H1 (cell line): ENCODE data around the gene MYO7B. TPM values are rescaled to one million over a fixed set of nuclear protein-coding genes. Genes with fewer than 3 reads are reported as not detected.

ENCODE experiments used
- CTCF ChIA-PET: fragments of 300-600 bp; sonication (Branson Sonifier 250); formaldehyde crosslinking; loops from one replicate; lab custom pipeline; 2021; ENCODE audit not compliant: partially characterized antibody; lab: Charles Lee
- POLR2A ChIA-PET: fragments of 300-600 bp; sonication (Branson Sonifier 250); formaldehyde crosslinking; loops from one replicate; lab custom pipeline; 2021; ENCODE audit warnings: inconsistent platforms; ENCODE audit not compliant: partially characterized antibody; lab: Charles Lee
- DNase-seq, 2 experiments: peaks; one replicate each; pipeline versions ENCODE4 v3.0.0 to v3.0.0-alpha.2; 2010 to 2022; ENCODE audit warnings: low spot score in 2 of 2, low read depth in 1 of 2, mixed read lengths in 1 of 2
- FAIRE-seq: peaks from 2 replicates; lab custom pipeline; 2011; peaks lifted over from hg19 to GRCh38; lab: Jason Lieb, UNC
- H2AFZ ChIP-seq: 2 replicates; pipeline ENCODE4 v1.8.1; 2012; ENCODE audit warnings: low read length, inconsistent platforms
- H2AK5ac ChIP-seq: 2 replicates; pipeline ENCODE4 v1.6.1; 2013; ENCODE audit warnings: low read depth, low read length
- H2BK120ac ChIP-seq: replicated peaks from 2 replicates; pipeline ENCODE3; 2013; ENCODE audit warnings: low read depth, low read length, inconsistent platforms
- H2BK12ac ChIP-seq: 2 replicates; pipeline ENCODE4 v1.6.1; 2013; ENCODE audit warnings: low read depth, low read length
- H2BK15ac ChIP-seq: 2 replicates; pipeline ENCODE4 v1.6.1; 2013; ENCODE audit warnings: low read length
- H2BK20ac ChIP-seq: 2 replicates; pipeline ENCODE4 v1.6.1; 2013; ENCODE audit warnings: low read length
- H2BK5ac ChIP-seq: 2 replicates; pipeline ENCODE4 v1.6.1; 2013; ENCODE audit warnings: low read depth, low read length
- H3K14ac ChIP-seq: 2 replicates; pipeline ENCODE4 v1.6.1; 2013; ENCODE audit warnings: inconsistent platforms; ENCODE audit not compliant: insufficient read length
- H3K18ac ChIP-seq: 2 replicates; pipeline ENCODE4 v1.6.1; 2013; ENCODE audit warnings: low read length; ENCODE audit errors: extremely low read depth
- H3K23ac ChIP-seq: 2 replicates; pipeline ENCODE4 v1.6.1; 2013; ENCODE audit warnings: inconsistent platforms; ENCODE audit not compliant: insufficient read length
- H3K23me2 ChIP-seq: 2 replicates; pipeline ENCODE4 v1.6.1; 2013; ENCODE audit warnings: low read depth, low read length
- H3K27ac ChIP-seq: 2 replicates; pipeline ENCODE4 v1.6.1; 2011; ENCODE audit warnings: low read depth, low read length, inconsistent platforms
- H3K27me3 ChIP-seq, 4 experiments: replicated peaks in 1 of 4; 1 replicate in 1 of 4; 2 replicates in 3 of 4; pipeline versions ENCODE4 v1.6.1 to v1.8.1; 2011 to 2013; ENCODE audit warnings: low read length in 3 of 4, mild to moderate bottlenecking in 3 of 4, inconsistent platforms in 2 of 4, mixed read lengths in 2 of 4, moderate library complexity in 1 of 4; ENCODE audit not compliant: control insufficient read depth in 3 of 4, insufficient read depth in 3 of 4; ENCODE audit errors: extremely low read depth in 1 of 4
- H3K36me3 ChIP-seq, 4 experiments: 2 replicates each; pipeline versions ENCODE4 v1.6.1 to v1.8.1; 2011 to 2013; ENCODE audit warnings: mild to moderate bottlenecking in 4 of 4, low read length in 3 of 4, moderate library complexity in 2 of 4, control low read depth in 1 of 4, inconsistent platforms in 1 of 4; ENCODE audit not compliant: insufficient read depth in 4 of 4, control insufficient read depth in 2 of 4
- H3K4ac ChIP-seq: replicated peaks from 2 replicates; pipeline ENCODE3; 2013; ENCODE audit warnings: low read length, low read depth, mixed read lengths, inconsistent platforms; ENCODE audit not compliant: insufficient read length
- H3K4me1 ChIP-seq, 4 experiments: replicated peaks in 1 of 4; 1 replicate in 1 of 4; 2 replicates in 3 of 4; pipeline versions ENCODE4 v1.6.1 to v1.8.1; 2011 to 2013; ENCODE audit warnings: low read length in 3 of 4, inconsistent platforms in 2 of 4, mixed read lengths in 1 of 4; ENCODE audit not compliant: insufficient read depth in 4 of 4, control insufficient read depth in 3 of 4
- H3K4me2 ChIP-seq, 2 experiments: 2 replicates each; pipeline versions ENCODE4 v1.6.1 to v1.8.1; 2011 to 2013; ENCODE audit warnings: low read depth in 2 of 2, low read length in 2 of 2, control low read depth in 1 of 2, inconsistent platforms in 1 of 2, mild to moderate bottlenecking in 1 of 2; ENCODE audit not compliant: insufficient read depth in 1 of 2
- H3K4me3 ChIP-seq, 4 experiments: fragments of 200-600, 300-600 bp in 1 of 4; sonication (generic), shearing (Covaris generic), sonication (Bioruptor Twin) in 1 of 4; 2 replicates each; pipeline versions ENCODE4 v1.5.1 to v1.8.1; 2011 to 2016; ENCODE audit warnings: low read length in 4 of 4, low read depth in 3 of 4, control low read depth in 2 of 4, inconsistent platforms in 2 of 4, mild to moderate bottlenecking in 2 of 4, mixed read lengths in 1 of 4, moderate library complexity in 1 of 4; ENCODE audit not compliant: insufficient read depth in 2 of 4; ENCODE audit errors: extremely low read depth in 1 of 4
- H3K56ac ChIP-seq: replicated peaks from 2 replicates; pipeline ENCODE3; 2013; ENCODE audit warnings: low read depth, mild to moderate bottlenecking, mixed read lengths, low read length, inconsistent platforms; ENCODE audit not compliant: insufficient read length
- H3K79me1 ChIP-seq: 2 replicates; pipeline ENCODE4 v1.6.1; 2013; ENCODE audit warnings: low read depth, low read length, control low read depth
- H3K79me2 ChIP-seq, 2 experiments: 2 replicates each; pipeline versions ENCODE4 v1.6.1 to v1.8.1; 2012 to 2013; ENCODE audit warnings: low read length in 2 of 2, mild to moderate bottlenecking in 2 of 2, inconsistent platforms in 1 of 2; ENCODE audit not compliant: insufficient read depth in 2 of 2, control insufficient read depth in 1 of 2
- H3K9ac ChIP-seq, 4 experiments: replicated peaks in 1 of 4; 1 replicate in 1 of 4; 2 replicates in 3 of 4; pipeline versions ENCODE4 v1.6.1 to v1.8.1; 2011 to 2013; ENCODE audit warnings: low read depth in 3 of 4, low read length in 3 of 4, control low read depth in 2 of 4, mild to moderate bottlenecking in 2 of 4, moderate library complexity in 2 of 4, inconsistent platforms in 1 of 4; ENCODE audit errors: extremely low read depth in 1 of 4
- H3K9me3 ChIP-seq, 2 experiments: 2 replicates each; pipeline versions ENCODE4 v1.6.1 to v1.8.1; 2012 to 2013; ENCODE audit warnings: mild to moderate bottlenecking in 2 of 2, moderate library complexity in 2 of 2, control low read depth in 1 of 2, inconsistent platforms in 1 of 2, low read depth in 1 of 2, low read length in 1 of 2, mixed read lengths in 1 of 2; ENCODE audit not compliant: insufficient read depth in 2 of 2
- H4K20me1 ChIP-seq, 2 experiments: replicated peaks in 1 of 2; 2 replicates each; pipeline versions ENCODE3 to v1.8.1; 2011 to 2013; ENCODE audit warnings: inconsistent platforms in 2 of 2, low read length in 2 of 2, mild to moderate bottlenecking in 1 of 2; ENCODE audit not compliant: insufficient read depth in 2 of 2, control insufficient read depth in 1 of 2
- H4K5ac ChIP-seq: 2 replicates; pipeline ENCODE4 v1.6.1; 2013; ENCODE audit warnings: low read length, low read depth, mixed read lengths, inconsistent platforms; ENCODE audit not compliant: insufficient read length
- H4K8ac ChIP-seq: 2 replicates; pipeline ENCODE4 v1.8.0; 2013; ENCODE audit warnings: mild to moderate bottlenecking, moderate library complexity, low read length, inconsistent platforms; ENCODE audit not compliant: insufficient read depth; ENCODE audit errors: extremely low read depth
- H4K91ac ChIP-seq: replicated peaks from 2 replicates; pipeline ENCODE3; 2013; ENCODE audit warnings: low read length, mixed read lengths, inconsistent platforms; ENCODE audit not compliant: insufficient read length
- CTCF ChIP-seq, 3 experiments: IDR thresholded peaks; 1 replicate in 2 of 3; 2 replicates in 1 of 3; pipeline versions ENCODE4 v1.5.1 to v1.6.1; 2011; ENCODE audit warnings: low read length in 3 of 3, mild to moderate bottlenecking in 3 of 3, inconsistent platforms in 2 of 3, low read depth in 1 of 3, moderate library complexity in 1 of 3; ENCODE audit not compliant: insufficient read depth in 1 of 3; ENCODE audit errors: control extremely low read depth in 1 of 3
- GTF2F1 ChIP-seq: IDR thresholded peaks from 2 replicates; pipeline ENCODE4 v1.6.1; 2012; ENCODE audit warnings: low read depth, low read length, improper control_type of control experiment, borderline replicate concordance
- PHF8 ChIP-seq: fragments of 200-600 bp; sonication (generic); conservative IDR thresholded peaks from 2 replicates; pipeline ENCODE4 v1.7.1; 2012; ENCODE audit warnings: low read depth, mild to moderate bottlenecking, inconsistent platforms, low read length, moderate library complexity
- SRF ChIP-seq: IDR thresholded peaks from 2 replicates; pipeline ENCODE4 v1.6.1; 2011; ENCODE audit warnings: mild to moderate bottlenecking, low read depth, low read length, moderate library complexity
- WGBS, 2 experiments: shearing (Covaris generic) in 1 of 2; methylation state at CpG; one replicate each; pipeline versions ENCODE4 v1.1.6 to v1.1.7; 2013 to 2015; ENCODE audit warnings: low lambda C conversion rate in 2 of 2, mixed read lengths in 2 of 2, inconsistent platforms in 1 of 2, low coverage in 1 of 2, missing lambda C conversion rate in 1 of 2; ENCODE audit not compliant: insufficient replicate concordance in 2 of 2, insufficient coverage in 1 of 2, insufficient read length in 1 of 2; ENCODE audit errors: extremely low coverage in 1 of 2, missing lambda C conversion rate in 1 of 2; 5-methylcytosine and 5-hydroxymethylcytosine counted together
- polyA plus RNA-seq, 7 experiments: library from polyadenylated mRNA; depleted of rRNA in 3 of 7; stranded (reverse) in 5 of 7; unstranded in 2 of 7; fragments of >200 nt in 5 of 7; fragments of 200-250 nt in 2 of 7; gene quantifications; 1 replicate in 5 of 7; 2 replicates in 1 of 7; 4 replicates in 1 of 7; pipeline versions ENCODE4 v1.2.1 to v1.2.3, GENCODE V29; 2011 to 2013; ENCODE audit warnings: missing spikeins in 2 of 7, mixed read lengths in 2 of 7
- total RNA-seq: library from RNA; stranded (reverse); fragmentation: NEBNext Ultra II Directional; extraction: Animal tissue kit (Norgen Biotek cat#: 25700); gene quantifications from 2 replicates; pipeline ENCODE4 v1.2.1, GENCODE V29; 2021

Gene MYO7B
- total and polyA plus RNA-seq, 2 of the 8 experiments (the other 6 are each of a cell fraction or from before 2014, with no cell fraction given): not detected

- ChIA-PET POLR2A (no interaction called here), CTCF (interaction anchor here (0.6 to 1.0 kb wide), 3 partner anchors 9 to 281 kb away, joined by 3 to 4 read pairs (median 3); no protein-coding TSS in a partner anchor)
- peaks cover 0 to 8% (median 0%) of the 10 kb centered on the region in 4 experiments; a peak in 1 of 7 replicates for H3K4me1 ChIP-seq
- no peak overlapping the region for H2BK5ac ChIP-seq
- H3K9me3 ChIP-seq: no peaks in the 10 kb centered on the region
- no peak overlapping the region for H2BK15ac ChIP-seq
- H4K20me1 ChIP-seq: no peaks in the 10 kb centered on the region
- no peak overlapping the region for H3K4me2 ChIP-seq
- no peak overlapping the region for H2BK120ac ChIP-seq
- no peaks in the 10 kb centered on the region for H3K36me3 ChIP-seq
- H2AFZ ChIP-seq: no peak overlapping the region
- no peak overlapping the region for H2BK12ac ChIP-seq
- H3K27ac ChIP-seq: no peak overlapping the region
- H2AK5ac ChIP-seq: 0 out of 2 replicates have a peak overlapping the region, but pooled peaks have one; percentile 8
- no peak overlapping the region for H2BK20ac ChIP-seq
- no peak overlapping the region for H3K4me3 ChIP-seq
- no peak overlapping the region for H4K91ac ChIP-seq
- H3K79me1 ChIP-seq: no peaks in the 10 kb centered on the region
- H3K4ac ChIP-seq: no peak overlapping the region
- no peaks in the 10 kb centered on the region for H3K27me3 ChIP-seq
- peaks cover 10% of the 10 kb centered on the region; the same call in 1 of the 2 replicates for H3K23me2 ChIP-seq
- H3K18ac ChIP-seq: no peak overlapping the region
- FAIRE-seq: no peak
- no peaks in the 10 kb centered on the region for H3K79me2 ChIP-seq
- H3K23ac ChIP-seq: no peak overlapping the region
- H3K9ac ChIP-seq: no peak overlapping the region
- no peak overlapping the region for H3K56ac ChIP-seq
- H4K8ac ChIP-seq: no peak overlapping the region
- no peak for DNase-seq
- no peak overlapping the region for H4K5ac ChIP-seq
- 93% methylated on average over 4 of the region's 4 CpGs; no CpG with 5 or more reads in 1 of the 2 experiments for WGBS, 2 experiments
- no peak overlapping the region for H3K14ac ChIP-seq
- no peak for TF ChIP-seq SRF
- TF ChIP-seq GTF2F1: no peak
- no peak for TF ChIP-seq CTCF (IDR thresholded peaks at IDR 0.05; ENCODE audit: control extremely low read depth in 1 of 3, insufficient read depth in 1 of 3, low read depth in 1 of 3, low read length in 3 of 3)
- no peak for TF ChIP-seq PHF8
Measured at GRCh38 chr2:127586746-127587295, 51.3 kb downstream of the MYO7B start.
